GM12878 (cell line): ENCODE results near the gene INHBE. TPM values are rescaled to one million over a fixed set of nuclear protein-coding genes. Genes with fewer than 3 reads are reported as not detected.
"Not testable (repeated sequence)": the region's sequence is repeated elsewhere in the genome, so short reads cannot be mapped to it uniquely, and the experiment has no call there.

Experiments
- ATAC-seq: fragments of 200-7000 bp; cut with Tn5 transposase; 3 replicates; pipeline ENCODE4 v1.9.1; 2020; ENCODE audit warnings: mild to moderate bottlenecking, moderate library complexity
- BruUV-seq: library from RNA; stranded (reverse); fragments of 400-500 nt; replicated peaks from 2 replicates; lab custom pipeline; 2021; lab: Mats Ljungman, UMichigan
- CTCF ChIA-PET: fragments of 300-600 bp; sonication (Branson Sonifier 250); formaldehyde crosslinking; extraction: SDS; loops from one replicate; lab custom pipeline; 2021; ENCODE audit warnings: inconsistent platforms; lab: Yijun Ruan, JAX
- POLR2A ChIA-PET: fragments of 350-600 bp; formaldehyde crosslinking; extraction: SDS; loops from one replicate; lab custom pipeline; 2021; ENCODE audit warnings: inconsistent platforms; lab: Charles Lee
- RAD21 ChIA-PET: fragments of 300-600 bp; sonication (Branson Sonifier 250); formaldehyde crosslinking; loops from one replicate; lab custom pipeline; 2023; ENCODE audit warnings: antibody characterized with exemption; ENCODE audit not compliant: unreplicated experiment; lab: Charles Lee
- SMC1A ChIA-PET: fragments of 300-600 bp; sonication (Branson Sonifier 250); formaldehyde crosslinking; loops from one replicate; lab custom pipeline; 2023; ENCODE audit not compliant: unreplicated experiment, uncharacterized antibody; lab: Charles Lee
- DNase-seq: peaks from one replicate; pipeline ENCODE4 v3.0.0-alpha.2; 2011; ENCODE audit warnings: low read depth, low spot score
- FAIRE-seq: peaks from 3 replicates; lab custom pipeline; 2011; peaks lifted over from hg19 to GRCh38; lab: Jason Lieb, UNC
- H2AFZ ChIP-seq: 2 replicates; pipeline ENCODE4 v1.6.0; 2011; ENCODE audit warnings: low read depth, low read length, control low read depth; ENCODE audit not compliant: control insufficient read depth
- H3K27ac ChIP-seq: 2 replicates; pipeline ENCODE4 v1.5.1; 2011; ENCODE audit warnings: control low read depth; ENCODE audit not compliant: control insufficient read depth, insufficient read depth
- H3K27me3 ChIP-seq, 2 experiments: replicated peaks in 1 of 2; 2 replicates each; pipeline versions ENCODE4 v1.6.0 to v1.6.1; 2011; ENCODE audit warnings: low read length in 1 of 2; ENCODE audit not compliant: control insufficient read depth in 2 of 2, insufficient read depth in 2 of 2
- H3K36me3 ChIP-seq, 2 experiments: 2 replicates each; pipeline ENCODE4 v1.5.1; 2011; ENCODE audit warnings: low read length in 1 of 2; ENCODE audit not compliant: control insufficient read depth in 2 of 2, insufficient read depth in 2 of 2
- H3K4me1 ChIP-seq: 2 replicates; pipeline ENCODE4 v1.6.1; 2011; ENCODE audit warnings: mild to moderate bottlenecking, low read length, moderate library complexity, mixed read lengths; ENCODE audit not compliant: control insufficient read depth, insufficient read depth
- H3K4me2 ChIP-seq: 2 replicates; pipeline ENCODE4 v1.6.0; 2011; ENCODE audit warnings: control low read depth; ENCODE audit not compliant: control insufficient read depth, insufficient read depth
- H3K4me3 ChIP-seq: fragments of 200-600 bp; sonication (generic); 2 replicates; pipeline ENCODE4 v1.5.1; 2016
- H3K79me2 ChIP-seq: 2 replicates; pipeline ENCODE4 v1.6.0; 2011; ENCODE audit warnings: low read length; ENCODE audit not compliant: control insufficient read depth, insufficient read depth
- H3K9ac ChIP-seq: 2 replicates; pipeline ENCODE4 v1.8.0; 2011; ENCODE audit warnings: low read length, control low read depth, mixed read lengths; ENCODE audit not compliant: control insufficient read depth, insufficient read depth
- H3K9me3 ChIP-seq: replicated peaks from 3 replicates; pipeline ENCODE4 v1.5.1; 2011; ENCODE audit warnings: mild to moderate bottlenecking, low read length; ENCODE audit not compliant: control insufficient read depth, insufficient read depth
- H4K20me1 ChIP-seq: 2 replicates; pipeline ENCODE4 v1.6.0; 2011; ENCODE audit not compliant: control insufficient read depth, insufficient read depth
- FOXK2 ChIP-seq: fragments of 450-650 bp; IDR thresholded peaks from 2 replicates; pipeline ENCODE4 v1.6.1; 2017; ENCODE audit warnings: mild to moderate bottlenecking, moderate library complexity
- POU2F2 ChIP-seq: IDR thresholded peaks from 3 replicates; pipeline ENCODE4 v1.6.1; 2011; ENCODE audit warnings: low read depth, mild to moderate bottlenecking, low read length, borderline replicate concordance
- TCF7 ChIP-seq: IDR thresholded peaks from 2 replicates; pipeline ENCODE4 v1.6.1; 2014; ENCODE audit warnings: antibody characterized with exemption, borderline replicate concordance
- ZNF384 ChIP-seq: IDR thresholded peaks from 2 replicates; pipeline ENCODE4 v1.6.1; 2012; ENCODE audit warnings: low read depth, mild to moderate bottlenecking, low read length, improper control_type of control experiment, borderline replicate concordance
- WGBS: methylation state at CpG from one replicate; pipeline ENCODE4 v1.1.6; 2016; ENCODE audit warnings: low lambda C conversion rate; ENCODE audit not compliant: insufficient replicate concordance, insufficient coverage; ENCODE audit errors: missing lambda C conversion rate; 5-methylcytosine and 5-hydroxymethylcytosine counted together
- in situ Hi-C: fragments of 300-500 bp; cut with MboI; formaldehyde crosslinking; loops from 9 replicates; pipeline ENCODE4 v1.14.3; 2018; ENCODE audit warnings: mixed read lengths
- intact Hi-C: fragments of 100-400 bp; cut with micrococcal nuclease; formaldehyde crosslinking; loops from one replicate; pipeline ENCODE4 v1.14.2; 2022; ENCODE audit not compliant: unreplicated experiment
- polyA plus RNA-seq, 11 experiments: library from polyadenylated mRNA; depleted of rRNA in 4 of 11; unstranded in 6 of 11; stranded (reverse) in 5 of 11; fragments of >200 nt; fragmentation: Nextera tagmentation in 4 of 11; fragmentation: Illumina TruSeq in 1 of 11; extraction: Ambion mirVana in 4 of 11; extraction: Trizol in 1 of 11; gene quantifications; 1 replicate in 1 of 11; 2 replicates in 10 of 11; pipeline versions ENCODE4 v1.2.1 to v1.2.3, GENCODE V29; 2011 to 2016; ENCODE audit warnings: inconsistent platforms in 2 of 11, missing spikeins in 2 of 11, low read depth in 1 of 11
- total RNA-seq, 4 experiments: library from RNA; depleted of rRNA in 3 of 4; stranded (reverse); fragments of >200 nt in 3 of 4; fragmentation: Illumina TruSeq in 1 of 4; extraction: Trizol in 1 of 4; gene quantifications; 2 replicates each; pipeline versions ENCODE4 v1.2.1 to v1.2.3, GENCODE V29; 2013 to 2021
- TF ChIP-seq, protein P1 (sequence below): IDR thresholded peaks from 2 replicates; pipeline ENCODE4 v1.6.1; 2011; ENCODE audit warnings: low read depth, low read length, improper control_type of control experiment, borderline replicate concordance

The INHBE gene
- total and polyA plus RNA-seq, 10 of the 15 experiments (the other 5 are each of a cell fraction or from before 2014, with no cell fraction given), result 0.09 to 2.5 (median 0.37) TPM

DNA sequence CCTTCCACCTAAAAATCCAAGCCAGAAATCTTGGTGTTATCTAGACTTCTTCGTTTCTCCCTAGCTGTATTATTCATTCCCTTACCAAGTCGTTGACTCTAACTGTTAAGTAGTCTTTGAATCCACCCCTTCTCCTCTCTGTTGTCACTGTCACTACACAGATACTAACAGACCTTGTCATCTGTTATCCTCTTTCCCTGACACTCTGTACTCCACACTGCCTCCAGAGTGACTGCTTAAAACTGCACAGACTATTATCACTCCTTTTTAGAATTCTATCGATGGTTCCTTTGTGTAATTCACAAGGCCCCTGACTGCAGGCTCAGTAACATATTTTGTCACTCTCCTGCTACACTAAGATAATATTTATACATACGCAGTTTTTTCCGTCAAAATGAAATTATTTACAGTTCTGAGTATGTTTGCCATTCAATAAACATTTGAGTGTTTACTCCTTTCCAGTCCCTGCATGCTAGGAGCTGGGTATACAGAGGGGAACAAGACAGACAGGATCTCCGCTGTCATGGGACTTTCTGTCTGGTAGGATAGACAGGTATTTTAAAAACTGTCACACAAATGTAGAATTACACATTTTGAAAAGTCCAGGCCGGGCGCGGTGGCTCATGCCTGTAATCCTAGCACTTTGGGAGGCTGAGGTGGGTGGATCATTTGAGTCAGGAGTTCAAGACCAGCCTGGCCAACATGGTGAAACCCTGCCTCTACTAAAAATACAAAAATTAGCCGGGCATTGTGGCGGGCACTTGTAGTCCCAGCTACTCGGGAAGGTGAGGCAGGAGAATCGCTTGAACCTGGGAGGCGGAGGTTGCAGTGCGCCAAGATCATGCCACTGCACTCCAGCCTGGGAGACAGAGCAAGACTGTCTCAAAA is 36.5 kb downstream of the INHBE start (continued):
- TF ChIP-seq, protein P1, sequence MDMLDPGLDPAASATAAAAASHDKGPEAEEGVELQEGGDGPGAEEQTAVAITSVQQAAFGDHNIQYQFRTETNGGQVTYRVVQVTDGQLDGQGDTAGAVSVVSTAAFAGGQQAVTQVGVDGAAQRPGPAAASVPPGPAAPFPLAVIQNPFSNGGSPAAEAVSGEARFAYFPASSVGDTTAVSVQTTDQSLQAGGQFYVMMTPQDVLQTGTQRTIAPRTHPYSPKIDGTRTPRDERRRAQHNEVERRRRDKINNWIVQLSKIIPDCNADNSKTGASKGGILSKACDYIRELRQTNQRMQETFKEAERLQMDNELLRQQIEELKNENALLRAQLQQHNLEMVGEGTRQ, result no peak
- TF ChIP-seq ZNF384 (no peak), TCF7 (no peak), POU2F2 (no peak), FOXK2 (no peak)

DNA sequence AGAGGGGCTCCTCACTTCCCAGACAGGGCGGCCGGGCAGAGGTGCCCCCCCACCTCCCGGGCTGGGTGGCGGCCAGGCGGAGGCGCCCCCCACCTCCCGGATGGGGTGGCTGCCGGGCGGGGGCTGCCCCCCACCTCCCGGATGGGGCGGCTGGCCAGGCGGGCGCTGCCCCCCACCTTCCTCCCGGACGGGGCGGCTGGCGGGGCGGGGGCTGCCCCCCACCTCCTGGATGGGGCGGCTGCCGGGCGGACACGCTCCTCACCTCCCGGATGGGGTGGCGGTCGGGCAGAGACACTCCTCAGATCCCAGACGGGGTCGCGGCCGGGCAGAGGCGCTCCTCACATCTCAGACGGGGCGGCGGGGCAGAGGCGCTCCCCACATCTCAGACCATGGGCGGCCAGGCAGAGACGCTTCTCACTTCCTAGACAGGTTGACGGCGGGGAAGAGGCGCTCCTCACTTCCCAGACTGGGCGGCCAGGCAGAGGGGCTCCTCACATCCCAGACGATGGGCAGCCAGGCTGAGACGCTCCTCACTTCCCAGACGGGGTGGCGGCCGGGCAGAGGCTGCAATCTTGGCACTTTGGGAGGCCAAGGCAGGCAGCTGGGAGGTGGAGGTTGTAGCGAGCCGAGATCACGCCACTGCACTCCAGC is 40.1 kb downstream of the INHBE start:
- SMC1A ChIA-PET, ATAC-seq, BruUV-seq, H2AFZ ChIP-seq, intact Hi-C loops, H3K4me2 ChIP-seq, CTCF ChIA-PET, H3K79me2 ChIP-seq, RAD21 ChIA-PET, H3K4me3 ChIP-seq, H3K27ac ChIP-seq, H3K9me3 ChIP-seq, H4K20me1 ChIP-seq, in situ Hi-C loops, H3K27me3 ChIP-seq, FAIRE-seq, POLR2A ChIA-PET, H3K4me1 ChIP-seq, H3K9ac ChIP-seq, DNase-seq: not testable (repeated sequence)
- WGBS, result 99% methylated on average over 27 of the region's 48 CpGs
- peaks cover 6 to 20% of the 10 kb centered on the region in 2 experiments for H3K36me3 ChIP-seq
